HL-60 (cell line): ENCODE measurements around the gene COPG2.

ENCODE experiments used
- DNase-seq, 2 experiments: peaks; one replicate each; pipeline ENCODE4 v3.0.0-alpha.2; 2010 to 2020; ENCODE audit warnings: low read depth in 1 of 2, low spot score in 1 of 2
- H3K27ac ChIP-seq: fragments of 250-450 bp; sonication (Bioruptor Pico); replicated peaks from 2 replicates; pipeline ENCODE4 v1.5.1; 2020; ENCODE audit warnings: mild to moderate bottlenecking, moderate library complexity
- H3K27me3 ChIP-seq: fragments of 250-450 bp; sonication (Bioruptor Pico); 2 replicates; pipeline ENCODE4 v1.5.1; 2021; ENCODE audit warnings: mild to moderate bottlenecking, moderate library complexity; ENCODE audit not compliant: insufficient read depth, poor library complexity, severe bottlenecking
- H3K4me3 ChIP-seq: replicated peaks from 2 replicates; pipeline ENCODE4 v1.5.1; 2011; ENCODE audit warnings: mild to moderate bottlenecking, control low read depth, low read length; ENCODE audit not compliant: insufficient read depth
- CTCF ChIP-seq: IDR thresholded peaks from one replicate; pipeline ENCODE4 v1.5.1; 2011; ENCODE audit warnings: low read length, control low read depth, inconsistent platforms; ENCODE audit not compliant: insufficient read depth
- GABPA ChIP-seq: IDR thresholded peaks from 2 replicates; pipeline ENCODE4 v1.6.1; 2012; ENCODE audit warnings: low read depth
- POLR2AphosphoS5 ChIP-seq: IDR thresholded peaks from 2 replicates; pipeline ENCODE4 v1.6.1; 2012; ENCODE audit warnings: low read depth
- REST ChIP-seq: IDR thresholded peaks from 2 replicates; pipeline ENCODE4 v1.6.1; 2012; ENCODE audit warnings: low read depth; ENCODE audit not compliant: insufficient replicate concordance
- SPI1 ChIP-seq: IDR thresholded peaks from 2 replicates; pipeline ENCODE4 v1.6.1; 2012; ENCODE audit warnings: low read depth, mild to moderate bottlenecking, borderline replicate concordance

The COPG2 gene

GRCh38 chr7:130708001-130708400, 39.5 kb upstream of the COPG2 start:
- no peak for DNase-seq
- TF ChIP-seq SPI1 = no peak
- TF ChIP-seq POLR2AphosphoS5 = no peak
- no peak for TF ChIP-seq CTCF
- no peak for TF ChIP-seq GABPA
- TF ChIP-seq REST = no peak
- no peaks in the 10 kb centered on the region for H3K27me3 ChIP-seq
- H3K4me3 ChIP-seq = no peak overlapping the region
- no peak overlapping the region for H3K27ac ChIP-seq

- Histone ChIP-seq H3K4me3 (no peak overlapping the region), H3K27me3 (no peaks in the 10 kb centered on the region), H3K27ac (no peak overlapping the region)
- TF ChIP-seq CTCF (no peak), POLR2AphosphoS5 (no peak)
- no peak for DNase-seq
Measured at GRCh38 chr7:130703851-130704250, 35.3 kb upstream of the COPG2 start.

GRCh38 chr7:130701650-130702049, 33.1 kb upstream of the COPG2 start:
- Histone ChIP-seq H3K4me3 (no peak overlapping the region), H3K27ac (no peak overlapping the region), H3K27me3 (no peaks in the 10 kb centered on the region)
- no peak for TF ChIP-seq SPI1
- TF ChIP-seq REST = no peak
- TF ChIP-seq POLR2AphosphoS5 = no peak
- no peak for TF ChIP-seq CTCF
- no peak for TF ChIP-seq GABPA
- no peak for DNase-seq

- Histone ChIP-seq H3K27ac (no peak overlapping the region), H3K4me3 (no peak overlapping the region), H3K27me3 (no peaks in the 10 kb centered on the region)
- DNase-seq = no peak
- TF ChIP-seq POLR2AphosphoS5 (no peak), SPI1 (no peak)
Measured at GRCh38 chr7:130700760-130701159, 32.2 kb upstream of the COPG2 start.
